Measurements from ENCODE around the gene PRMT3. TPM values are rescaled to one million over a fixed set of nuclear protein-coding genes. Genes with fewer than 3 reads are reported as not detected.
"Not testable (repeated sequence)": the region's sequence is repeated elsewhere in the genome, so short reads cannot be mapped to it uniquely, and the experiment has no call there.

PRMT3 gene
- total RNA-seq, 1 experiment from 2014 or later, result 23.6 TPM

GRCh38 chr11:20470348-20470747 is 82.8 kb downstream of the PRMT3 start:
- Histone ChIP-seq H4K20me1 (ENCODE audit: insufficient read depth) (no peaks in the 10 kb centered on the region), H2AFZ (no peak overlapping the region), H3F3A (ENCODE audit: insufficient read depth, low read depth) (no peaks in the 10 kb centered on the region), H3K36me3 (ENCODE audit: low read depth) (peaks cover 18% of the 10 kb centered on the region), H3K9me2 (ENCODE audit: insufficient read depth) (no peaks in the 10 kb centered on the region), H3K4me3 (no peak overlapping the region), H3K79me2 (ENCODE audit: low read depth) (no peaks in the 10 kb centered on the region), H3K27me3 (ENCODE audit: insufficient read depth, low read depth) (no peaks in the 10 kb centered on the region), H3K4me2 (no peak overlapping the region), H3K27ac (no peak overlapping the region), H3K9me3 (ENCODE audit: insufficient read depth, low read depth) (no peaks in the 10 kb centered on the region), H3K4me1 (replicated peaks; ENCODE audit: insufficient read depth) (no peaks in the 10 kb centered on the region)
- ChIA-PET CTCF (no interaction called here), POLR2A (ENCODE audit: unreplicated experiment) (no interaction called here)
- no TSS peak for BruUV-seq (replicated peaks)
- no peak for DNase-seq
- TF ChIP-seq EZH2 (IDR thresholded peaks at IDR 0.05; ENCODE audit: low read depth) (no peak), CTCF (conservative IDR thresholded peaks at IDR 0.05) (no peak)
- intact Hi-C loops (cut with micrococcal nuclease; ENCODE audit: unreplicated experiment), result no loop called here

GRCh38 chr11:20471929-20472328 is 84.4 kb downstream of the PRMT3 start:
- H3K27me3 ChIP-seq (ENCODE audit: insufficient read depth, low read depth); H3K36me3 ChIP-seq (ENCODE audit: low read depth); H3K9me2 ChIP-seq (ENCODE audit: insufficient read depth); DNase-seq; H3K4me2 ChIP-seq; H3K9me3 ChIP-seq (ENCODE audit: insufficient read depth, low read depth); BruUV-seq (replicated peaks); POLR2A ChIA-PET (ENCODE audit: unreplicated experiment); H3K4me3 ChIP-seq; H2AFZ ChIP-seq; H4K20me1 ChIP-seq (ENCODE audit: insufficient read depth); CTCF ChIA-PET; intact Hi-C loops (cut with micrococcal nuclease; ENCODE audit: unreplicated experiment); H3K4me1 ChIP-seq (replicated peaks; ENCODE audit: insufficient read depth); H3K27ac ChIP-seq; H3K79me2 ChIP-seq (ENCODE audit: low read depth); H3F3A ChIP-seq (ENCODE audit: insufficient read depth, low read depth): not testable (repeated sequence)

DNA sequence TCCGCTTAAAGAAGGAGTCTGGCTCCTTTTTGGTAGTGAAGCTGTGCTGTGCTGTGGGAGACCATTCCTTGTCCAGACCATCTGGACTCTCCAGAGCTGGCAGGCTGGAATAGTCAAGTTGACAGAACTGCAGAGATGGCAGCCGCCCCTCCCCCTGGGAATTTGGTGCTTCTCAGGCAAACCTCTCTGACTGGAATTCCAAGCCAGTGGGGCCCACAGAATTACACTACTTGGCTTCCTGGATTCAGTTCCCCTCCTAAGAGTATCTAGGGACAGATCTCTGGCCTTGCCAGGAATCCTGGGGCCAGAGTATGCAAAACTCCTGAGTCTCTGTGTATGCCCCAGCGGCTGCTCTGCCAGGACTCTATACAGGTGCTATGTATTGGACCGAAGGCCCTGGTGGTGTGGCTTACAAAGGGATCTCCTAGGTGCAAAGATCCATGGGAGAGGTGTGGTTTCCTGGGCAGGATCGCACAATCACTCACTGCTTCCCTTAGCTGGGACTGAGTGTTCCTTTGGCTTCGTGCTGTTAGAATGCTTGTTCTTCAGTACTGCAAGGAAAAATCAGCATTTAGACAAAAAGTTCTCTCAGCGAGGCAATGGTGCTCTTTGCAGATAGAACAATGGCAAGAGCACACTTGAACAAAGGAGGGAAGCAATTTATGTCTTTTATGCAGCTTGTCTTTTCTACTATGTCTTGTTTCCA is 86.8 kb downstream of the PRMT3 start:
- no peaks in the 10 kb centered on the region for H3K27me3 ChIP-seq (ENCODE audit: insufficient read depth, low read depth)
- no peaks in the 10 kb centered on the region for H3K9me2 ChIP-seq (ENCODE audit: insufficient read depth)
- no peaks in the 10 kb centered on the region for H3K79me2 ChIP-seq (ENCODE audit: low read depth)
- no peaks in the 10 kb centered on the region; the same call in 1 of the 2 replicates for H3K4me1 ChIP-seq (replicated peaks; ENCODE audit: insufficient read depth)
- TF ChIP-seq CTCF (conservative IDR thresholded peaks at IDR 0.05) (no peak), EZH2 (IDR thresholded peaks at IDR 0.05; ENCODE audit: low read depth) (no peak)
- DNase-seq, result no peak
- BruUV-seq (replicated peaks), result no TSS peak
- no peak overlapping the region for H3K4me3 ChIP-seq
- no peaks in the 10 kb centered on the region for H4K20me1 ChIP-seq (ENCODE audit: insufficient read depth)
- CTCF ChIA-PET, result no interaction called here
- H3K4me2 ChIP-seq, result no peak overlapping the region
- POLR2A ChIA-PET (ENCODE audit: unreplicated experiment), result no interaction called here
- no peaks in the 10 kb centered on the region for H3K9me3 ChIP-seq (ENCODE audit: insufficient read depth, low read depth)
- 0 out of 2 replicates have a peak, but pooled peaks cover 8% of the 10 kb centered on the region for H3F3A ChIP-seq (ENCODE audit: insufficient read depth, low read depth)
- peaks cover 8% of the 10 kb centered on the region; the same call in 1 of the 2 replicates for H3K36me3 ChIP-seq (ENCODE audit: low read depth)
- no peak overlapping the region for H3K27ac ChIP-seq
- H2AFZ ChIP-seq, result no peak overlapping the region
- intact Hi-C loops (cut with micrococcal nuclease; ENCODE audit: unreplicated experiment), result no loop called here

Measured in PC-9 (cell line).